ENCODE results near the gene SPDYE1. TPM values are rescaled to one million over a fixed set of nuclear protein-coding genes. Genes with fewer than 3 reads are reported as not detected.

The SPDYE1 gene
- total RNA-seq, 1 donor from 2014 or later = not detected

Other genes with a start within 250 kb of the SPDYE1 start
- gene BLVRA, start 239.2 kb upstream of the SPDYE1 start, total RNA-seq = 25.5 and 28.6 TPM in 2 replicates
- gene MRPS24, start 128.4 kb upstream of the SPDYE1 start, total RNA-seq = 83.6 TPM in 2 replicates
- 22.6 and 23.0 TPM in 2 replicates for gene URGCP, start 91.3 kb upstream of the SPDYE1 start, total RNA-seq
- 10.3 and 11.7 TPM in 2 replicates for gene UBE2D4, start 71.5 kb upstream of the SPDYE1 start, total RNA-seq
- 166 and 173 TPM in 2 replicates for gene DBNL, start 46.8 kb downstream of the SPDYE1 start, total RNA-seq
- 0.89 TPM in 2 replicates for gene PGAM2, start 67.7 kb downstream of the SPDYE1 start, total RNA-seq
- 31.1 and 38.0 TPM in 2 replicates for gene POLM, start 84.6 kb downstream of the SPDYE1 start, total RNA-seq
- 19.0 and 21.4 TPM in 2 replicates for gene AEBP1, start 106.4 kb downstream of the SPDYE1 start, total RNA-seq
- gene POLD2, start 125.7 kb downstream of the SPDYE1 start, total RNA-seq = 141 and 142 TPM in 2 replicates
- not detected in 2 replicates for gene MYL7, start 143.4 kb downstream of the SPDYE1 start, total RNA-seq
- gene GCK, start 191.5 kb downstream of the SPDYE1 start, total RNA-seq = 0.18 and 0.25 TPM in 2 replicates
- gene YKT6, start 203.1 kb downstream of the SPDYE1 start, total RNA-seq = 70.7 and 70.9 TPM in 2 replicates

Data from T-helper 2 cell treated with Interferon-gamma antibody and Interleukin-4, amounts not matched to agents 100 ng/mL and 5 ng/mL, for 36 hours (primary cell).